Putamen (tissue), 1 donor: ENCODE data around the gene DGCR6L.
"Not testable (repeated sequence)": the region's sequence is repeated elsewhere in the genome, so short reads cannot be mapped to it uniquely, and the experiment has no call there.

Source experiments
- DNase-seq: peaks from one replicate; pipeline ENCODE4 v3.0.0-alpha.2; 2016; ENCODE audit warnings: low spot score

The DGCR6L gene

GRCh38 chr22:20308806-20309650 is 10.8 kb downstream of the DGCR6L start:
- DNase-seq: not testable (repeated sequence)

- DNase-seq: not testable (repeated sequence)
Observed at GRCh38 chr22:20307448-20308447, 12.1 kb downstream of the DGCR6L start.

GRCh38 chr22:20306646-20307447 is 13.0 kb downstream of the DGCR6L start:
- not testable (repeated sequence) for DNase-seq

- DNase-seq: no peak
Observed at GRCh38 chr22:20305894-20306645, 13.8 kb downstream of the DGCR6L start.

GRCh38 chr22:20305230-20305893 is 14.5 kb downstream of the DGCR6L start:
- not testable (repeated sequence) for DNase-seq

GRCh38 chr22:20304646-20305045 is 15.2 kb downstream of the DGCR6L start:
- no peak for DNase-seq

- DNase-seq: not testable (repeated sequence)
Observed at GRCh38 chr22:20303229-20303534, 16.7 kb downstream of the DGCR6L start.

GRCh38 chr22:20302438-20303228 is 17.2 kb downstream of the DGCR6L start:
- no peak for DNase-seq

GRCh38 chr22:20299746-20300136 is 20.1 kb downstream of the DGCR6L start:
- DNase-seq: no peak

- peak; percentile 74 for DNase-seq
Observed at GRCh38 chr22:20298803-20299745, 20.8 kb downstream of the DGCR6L start.

GRCh38 chr22:20298110-20298802 is 21.6 kb downstream of the DGCR6L start:
- no peak for DNase-seq

GRCh38 chr22:20297414-20298109 is 22.3 kb downstream of the DGCR6L start:
- DNase-seq: no peak

- DNase-seq: no peak
Observed at GRCh38 chr22:20296598-20296997, 23.3 kb downstream of the DGCR6L start.

- DNase-seq: no peak
Observed at GRCh38 chr22:20295262-20296064, 24.4 kb downstream of the DGCR6L start.

- no peak for DNase-seq
Observed at GRCh38 chr22:20292673-20293232, 27.1 kb downstream of the DGCR6L start.

- DNase-seq: no peak
Observed at GRCh38 chr22:20292108-20292507, 27.8 kb downstream of the DGCR6L start.
